Activated T-cell treated with anti-CD3 and anti-CD28 coated beads for 1 hour (primary cell): Measurements from ENCODE around the gene PADI2.

ENCODE experiments used
- DNase-seq: peaks from one replicate; pipeline ENCODE4 v3.0.0-alpha.2; 2020; ENCODE audit warnings: low read depth

PADI2 gene

DNA sequence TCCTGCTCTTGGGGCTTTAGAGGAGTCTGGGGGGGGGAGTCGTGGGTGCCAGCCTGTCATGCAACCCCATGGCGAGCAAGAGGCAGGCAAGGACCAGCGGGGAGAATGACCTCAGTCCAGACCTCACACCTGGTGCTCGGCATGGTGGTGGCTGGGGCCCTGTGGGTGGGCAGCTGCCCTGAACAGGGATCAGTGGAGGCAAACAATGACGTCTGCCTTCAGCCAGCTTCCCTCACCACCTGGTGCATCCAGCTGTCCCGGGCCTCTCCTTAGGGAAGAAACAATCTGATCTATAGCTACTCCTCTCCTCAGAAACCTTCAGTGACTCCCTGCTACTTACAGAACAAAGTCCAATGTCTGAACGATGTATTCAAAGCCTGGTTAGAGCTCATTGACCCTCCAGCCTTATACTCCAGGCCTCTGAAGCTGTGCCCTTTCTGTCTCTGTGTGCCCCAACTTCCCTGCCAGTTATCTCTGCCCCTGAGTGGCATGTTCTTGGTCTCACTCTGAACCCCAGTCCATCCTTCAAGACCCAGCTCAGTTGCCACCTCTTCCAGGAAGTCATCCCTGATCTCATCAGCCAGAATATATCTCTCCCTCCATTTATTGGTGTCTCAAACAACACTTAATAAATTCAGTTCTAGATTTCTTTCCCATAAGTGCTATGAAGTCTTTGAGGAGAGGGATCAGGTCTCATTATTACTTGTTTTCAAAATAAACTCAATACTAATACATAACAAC is 6.6 kb downstream of the PADI2 start:
- no peak for DNase-seq

DNA sequence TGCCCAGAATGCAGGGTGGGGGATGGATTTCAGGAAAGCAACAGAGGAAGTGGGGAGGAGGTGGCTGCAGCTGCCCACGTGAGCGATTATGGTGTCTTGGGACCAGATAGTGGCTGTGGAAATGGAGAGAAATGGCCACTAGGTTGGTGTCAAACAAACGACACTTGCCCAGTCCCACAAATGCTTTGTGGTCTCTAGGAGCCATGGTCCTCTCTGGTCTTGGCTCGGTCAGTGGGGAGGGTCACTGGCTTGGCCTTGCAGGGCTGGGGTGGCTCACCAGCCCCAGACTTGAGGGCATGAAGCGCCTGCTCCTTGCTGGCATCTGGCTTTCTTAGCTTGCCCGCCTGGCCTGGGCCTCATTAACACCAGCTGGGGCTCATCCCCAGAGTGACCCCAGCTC is 7.2 kb downstream of the PADI2 start:
- no peak for DNase-seq

DNA sequence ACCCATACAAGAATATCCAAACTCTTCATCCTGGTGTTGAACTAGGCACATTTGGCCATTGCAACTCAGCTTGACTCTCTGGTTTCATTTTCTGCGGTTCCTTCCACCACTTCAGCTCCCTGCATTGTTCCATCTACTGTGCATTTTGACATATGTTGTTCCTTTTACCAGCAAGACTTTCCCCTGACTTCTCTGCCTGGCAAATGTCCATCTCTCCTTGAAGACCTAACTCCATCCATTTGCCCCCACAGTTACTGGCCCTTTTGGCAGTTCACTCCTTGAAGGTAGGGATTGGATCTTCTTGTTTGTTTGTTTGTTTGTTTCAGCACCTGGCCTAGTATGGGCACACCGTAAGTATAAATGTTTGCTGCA is 8.7 kb downstream of the PADI2 start:
- no peak for DNase-seq

DNA sequence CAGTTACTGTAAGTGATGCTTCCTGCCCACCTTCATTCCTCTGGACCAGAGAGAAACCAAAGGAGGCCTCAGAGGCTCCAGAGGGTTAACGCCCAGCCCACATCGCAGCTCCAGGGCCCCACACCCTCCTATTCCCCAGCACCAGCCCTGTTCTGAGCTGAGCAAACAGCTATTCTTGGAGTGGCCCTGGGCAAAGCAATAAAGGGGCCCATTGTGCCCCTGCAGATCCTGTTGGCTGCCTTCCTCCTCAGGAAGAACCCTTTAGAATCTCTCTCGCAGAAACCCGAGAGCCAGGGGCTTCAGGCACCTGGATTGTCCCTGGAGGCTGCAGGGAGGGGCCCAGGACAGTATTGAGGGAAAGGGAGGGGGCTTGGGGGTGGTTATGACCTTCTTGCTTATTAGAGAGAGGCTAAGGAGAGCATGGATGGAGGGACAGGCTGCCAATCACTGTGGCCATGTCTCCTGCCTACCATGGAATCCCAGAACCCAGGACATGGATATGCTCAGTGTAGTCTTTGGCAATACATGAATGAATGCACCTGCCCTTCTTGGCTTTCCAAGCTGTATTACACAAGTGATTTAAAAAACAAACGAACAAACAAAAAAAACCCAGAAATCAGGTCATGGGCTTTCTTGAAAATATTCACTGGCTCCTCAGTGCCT is 9.2 kb downstream of the PADI2 start:
- DNase-seq: no peak

DNA sequence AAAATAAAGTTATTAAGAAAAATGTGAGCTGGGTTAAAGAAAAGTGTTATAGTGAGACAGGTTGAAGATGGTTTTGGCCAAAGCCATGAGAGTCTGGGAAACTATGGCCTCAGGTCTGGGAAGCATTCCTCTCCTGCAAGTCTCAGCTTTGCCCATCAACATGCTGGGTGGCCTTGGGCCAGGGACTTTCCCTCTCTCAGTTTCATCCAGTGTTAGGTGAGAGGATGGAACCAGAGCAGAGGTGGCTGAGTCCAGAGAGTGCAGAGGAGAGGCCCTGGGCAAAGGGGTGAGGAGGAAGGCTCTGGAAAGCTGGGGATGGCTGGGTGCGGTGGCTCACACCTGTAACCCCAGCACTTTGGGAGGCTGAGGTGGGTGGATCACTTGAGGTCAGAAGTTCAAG is 10.5 kb downstream of the PADI2 start:
- no peak for DNase-seq

DNA sequence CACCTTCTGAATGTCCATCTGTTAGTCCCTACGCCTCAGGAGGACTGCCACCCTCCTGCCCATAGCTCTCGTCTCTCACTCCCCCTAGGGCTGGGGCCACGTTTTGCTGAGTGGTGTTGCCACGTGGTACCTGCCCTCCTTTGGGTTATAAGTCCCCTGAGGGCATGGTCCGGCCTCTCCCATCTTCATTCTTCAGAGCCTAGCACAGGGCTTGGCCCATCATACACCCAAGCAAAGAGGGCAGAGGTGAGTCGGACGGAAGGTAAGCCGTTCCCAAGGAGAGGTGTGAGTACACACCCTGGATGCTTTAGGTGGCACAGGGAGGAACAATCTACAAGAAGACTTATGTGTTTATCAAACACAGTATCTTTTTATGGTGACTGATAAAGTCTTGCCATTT is 10.9 kb downstream of the PADI2 start:
- DNase-seq: no peak

DNA sequence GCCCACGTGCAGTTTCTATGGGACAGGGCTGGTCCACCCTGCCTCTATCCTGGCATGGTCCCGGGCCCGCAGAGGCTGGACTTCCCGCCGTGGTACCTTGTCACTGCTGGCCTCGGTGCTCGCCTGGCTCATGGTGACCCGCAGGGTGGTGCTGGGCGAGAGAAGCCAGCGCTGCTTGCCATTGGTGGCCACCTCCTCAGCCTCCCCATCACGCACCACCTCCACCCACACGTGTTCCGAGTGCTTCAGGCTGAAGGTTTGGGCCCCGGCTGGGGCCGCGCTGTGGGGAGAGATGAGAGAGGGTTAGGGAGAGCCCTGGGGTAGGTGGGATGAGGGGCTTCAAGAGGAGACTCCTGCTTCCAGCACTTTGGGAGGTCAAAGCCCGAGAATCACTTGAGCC is 14.5 kb downstream of the PADI2 start:
- DNase-seq: no peak

DNA sequence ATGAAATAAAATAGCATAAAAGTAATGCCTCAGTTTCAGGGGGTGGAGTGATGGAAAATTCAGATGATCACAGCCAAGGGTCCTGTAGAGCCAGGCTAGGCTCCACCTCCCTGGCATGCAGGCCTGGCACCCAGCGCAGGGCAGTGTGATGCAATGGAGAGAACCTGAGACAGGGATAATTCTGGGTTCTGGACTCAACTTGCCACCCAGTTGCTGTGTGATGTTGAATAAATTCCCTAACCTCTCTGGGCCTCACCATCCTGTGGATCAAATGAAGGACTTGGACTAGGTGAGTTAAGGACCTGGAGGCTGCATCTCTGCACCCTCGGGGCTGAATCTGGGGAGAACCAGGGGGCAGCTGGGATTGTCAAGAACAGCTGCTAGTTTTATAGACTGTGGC is 17.0 kb downstream of the PADI2 start:
- DNase-seq: no peak

DNA sequence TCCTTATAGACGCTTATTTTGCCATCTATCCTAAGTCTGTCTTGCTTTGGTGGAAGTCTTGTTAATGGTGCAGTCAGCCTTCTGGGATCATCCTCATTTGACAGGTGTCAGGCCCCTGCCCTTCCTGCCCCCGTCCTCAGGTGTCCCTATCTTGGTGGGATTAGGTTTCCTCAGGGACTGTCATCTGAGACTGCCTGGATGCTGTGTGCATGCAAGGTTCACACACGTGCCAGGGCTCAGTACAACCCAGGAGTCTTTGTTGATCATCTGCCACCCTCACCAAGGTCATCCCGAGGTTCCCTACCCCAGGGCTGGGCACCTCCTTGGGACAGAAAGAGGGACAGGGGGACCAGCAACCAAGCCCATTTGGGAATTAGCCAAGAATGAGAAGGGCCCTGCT is 18.0 kb downstream of the PADI2 start:
- no peak for DNase-seq

DNA sequence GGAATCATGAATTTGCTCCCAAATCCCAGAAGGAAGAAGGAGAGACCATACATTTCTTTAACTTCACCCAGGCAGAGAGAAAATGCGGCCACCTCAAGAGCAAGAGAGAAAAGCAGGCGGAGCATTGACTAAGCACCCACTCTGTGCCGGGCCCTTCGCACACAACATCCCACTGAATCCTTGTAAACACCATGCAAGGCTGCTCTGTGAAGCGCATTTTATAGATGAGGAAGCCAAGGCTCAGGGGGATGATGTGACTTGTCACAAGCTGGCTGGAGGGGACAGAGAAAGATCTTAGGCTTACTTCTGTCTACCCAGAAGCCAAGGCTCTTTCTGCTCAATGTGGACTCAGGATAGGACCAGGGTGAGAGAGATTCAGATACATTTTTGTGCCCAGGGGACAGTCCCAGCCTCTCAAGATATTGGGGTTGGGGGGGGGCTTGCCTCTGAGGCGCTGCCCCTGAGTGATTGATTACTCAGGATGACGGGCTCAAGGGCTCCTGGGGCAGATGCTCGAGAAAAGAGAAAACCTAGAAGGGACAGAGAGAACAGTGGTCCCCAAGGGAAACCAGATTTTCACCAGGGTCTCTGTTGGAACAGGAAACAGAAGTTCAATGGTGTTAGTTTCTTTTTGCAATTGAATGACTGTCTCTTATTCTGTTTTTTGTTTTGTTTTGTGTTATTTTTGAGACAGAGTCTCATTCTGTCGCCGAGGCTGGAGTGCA is 19.5 kb downstream of the PADI2 start:
- no peak for DNase-seq

DNA sequence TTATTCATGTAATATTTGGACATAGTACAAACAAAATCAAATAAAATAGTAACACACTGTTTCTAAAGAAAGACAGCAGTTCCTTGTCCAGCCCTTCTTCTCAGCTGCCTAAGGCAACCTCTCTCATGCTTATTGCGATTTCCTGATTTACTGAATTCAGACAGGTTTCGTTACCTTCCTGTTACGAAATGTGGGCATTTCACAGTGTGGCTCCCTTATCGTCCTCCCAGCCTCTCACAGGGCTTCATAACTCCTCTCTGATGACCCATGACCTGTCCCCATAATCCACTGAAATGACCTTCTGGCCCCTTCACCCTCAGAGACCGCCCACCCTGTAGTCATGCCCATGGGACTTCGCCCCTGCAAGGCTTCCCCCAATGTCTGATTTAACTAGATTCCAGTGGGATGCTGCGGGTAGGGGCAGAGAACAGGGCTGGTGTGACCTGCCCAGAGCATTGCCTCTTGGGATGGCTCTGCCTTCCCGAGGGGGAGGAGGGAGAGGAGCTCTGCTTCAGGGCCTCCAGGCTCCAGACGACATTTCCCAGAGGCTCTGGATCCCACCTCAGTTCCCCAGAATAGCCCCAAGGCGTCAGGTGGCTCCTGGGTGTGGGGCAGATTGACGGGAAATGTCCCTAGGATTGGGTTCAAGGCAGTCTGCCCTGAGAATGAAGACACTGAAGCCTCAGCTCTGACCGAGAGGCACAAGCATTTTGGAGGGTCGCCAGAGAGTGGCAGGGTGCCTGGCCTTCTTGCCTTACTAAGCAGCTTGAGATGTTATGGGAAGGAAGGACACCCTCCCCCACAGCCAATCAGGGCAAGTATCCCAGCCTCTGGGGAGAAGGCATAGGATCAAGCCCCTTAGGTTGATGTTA is 20.6 kb downstream of the PADI2 start:
- DNase-seq: no peak

DNA sequence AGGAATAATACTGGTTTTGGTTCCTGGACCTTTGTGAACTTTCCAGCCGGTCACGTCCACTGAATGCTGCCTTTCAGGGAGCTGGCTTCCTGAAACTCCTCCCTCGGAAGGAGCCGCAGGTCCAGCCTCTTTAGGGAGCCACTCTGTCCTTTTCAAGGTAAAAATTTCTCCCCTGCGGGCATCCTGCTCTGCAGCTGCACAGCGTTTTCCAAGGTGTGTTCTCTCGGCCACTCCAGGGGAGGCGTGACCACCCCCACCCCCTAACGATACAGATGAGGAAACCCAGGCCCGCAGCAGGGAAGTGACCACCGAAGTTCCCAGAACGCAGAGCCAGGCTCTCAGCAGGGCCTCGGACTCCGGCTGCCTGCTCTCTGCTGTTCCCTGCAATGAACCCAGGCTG is 21.5 kb downstream of the PADI2 start:
- no peak for DNase-seq

DNA sequence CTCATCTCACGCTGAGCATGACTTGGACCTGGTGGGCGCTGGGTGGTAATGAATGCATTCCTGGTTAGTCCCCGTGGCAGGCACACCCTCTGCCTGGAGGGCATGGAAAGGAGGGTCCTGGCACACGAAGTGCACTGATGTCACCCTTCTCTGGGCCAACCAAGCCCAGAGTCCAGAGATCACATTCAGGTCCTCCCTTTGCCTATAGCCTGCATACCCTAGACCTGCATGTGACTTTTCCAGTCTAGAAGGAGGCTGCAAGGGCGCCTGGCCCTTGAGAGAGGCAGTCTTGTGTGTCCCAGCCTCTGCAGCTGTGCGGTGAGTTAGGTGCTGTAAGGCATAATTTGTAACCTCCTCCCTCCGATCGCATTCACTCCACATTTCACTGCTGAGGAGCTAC is 22.1 kb downstream of the PADI2 start:
- no peak for DNase-seq

DNA sequence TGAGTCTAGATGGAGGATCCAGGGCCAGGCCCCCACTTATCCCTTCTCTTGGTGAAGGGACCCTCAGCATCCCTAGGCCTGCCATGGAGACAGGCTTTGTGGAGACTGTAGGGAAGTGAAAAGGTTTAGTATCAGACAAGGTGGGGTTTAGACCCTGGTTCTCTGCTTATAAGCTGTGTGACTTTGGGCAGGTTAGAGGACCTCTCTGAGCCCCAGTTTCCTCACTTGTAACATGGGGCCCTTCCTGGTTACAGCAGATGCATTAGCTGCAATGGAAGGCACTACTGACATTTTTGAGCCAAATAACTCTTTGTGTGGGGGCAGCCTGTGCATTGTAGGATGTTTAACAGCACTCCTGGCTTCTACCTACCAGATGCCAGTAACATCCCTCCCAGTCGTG is 22.7 kb downstream of the PADI2 start:
- no peak for DNase-seq

DNA sequence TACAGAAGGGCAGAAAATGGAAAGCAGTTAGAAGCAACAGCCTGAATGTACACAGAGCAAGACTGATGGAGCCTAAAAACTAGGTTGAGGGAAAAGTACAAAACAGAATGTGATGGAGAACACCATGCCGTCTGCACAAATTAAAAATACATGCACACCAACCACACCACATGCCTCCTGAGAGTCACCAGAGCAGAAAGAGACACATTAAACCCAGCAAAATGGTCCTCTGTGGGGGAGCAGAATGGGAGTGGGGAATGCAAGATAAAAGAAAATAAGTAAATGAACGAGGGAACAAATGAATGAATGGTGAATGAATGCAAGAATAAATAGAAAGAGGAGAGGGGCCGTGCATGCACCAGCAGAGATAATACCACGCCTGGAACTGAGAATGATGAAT is 24.1 kb downstream of the PADI2 start:
- DNase-seq: no peak

DNA sequence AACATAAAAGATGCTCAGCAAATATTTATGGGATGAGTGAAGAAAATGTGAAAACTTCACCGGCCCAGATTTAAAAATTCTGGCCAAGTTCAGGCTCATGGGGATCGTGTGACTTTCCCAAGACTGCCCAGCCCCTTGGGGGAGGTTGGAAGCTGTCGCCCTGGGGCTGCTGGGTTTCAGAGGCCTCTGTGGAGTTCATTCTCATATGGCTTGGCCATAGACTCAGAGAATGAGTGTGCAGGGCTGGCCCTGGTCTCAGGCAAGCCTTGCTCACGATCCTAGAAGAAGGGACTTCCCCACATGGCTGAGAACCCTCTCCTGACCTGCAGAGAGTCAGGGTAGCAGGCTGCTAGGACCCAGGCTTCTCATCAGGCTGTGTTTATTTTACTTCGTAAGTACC is 24.6 kb downstream of the PADI2 start:
- no peak for DNase-seq

DNA sequence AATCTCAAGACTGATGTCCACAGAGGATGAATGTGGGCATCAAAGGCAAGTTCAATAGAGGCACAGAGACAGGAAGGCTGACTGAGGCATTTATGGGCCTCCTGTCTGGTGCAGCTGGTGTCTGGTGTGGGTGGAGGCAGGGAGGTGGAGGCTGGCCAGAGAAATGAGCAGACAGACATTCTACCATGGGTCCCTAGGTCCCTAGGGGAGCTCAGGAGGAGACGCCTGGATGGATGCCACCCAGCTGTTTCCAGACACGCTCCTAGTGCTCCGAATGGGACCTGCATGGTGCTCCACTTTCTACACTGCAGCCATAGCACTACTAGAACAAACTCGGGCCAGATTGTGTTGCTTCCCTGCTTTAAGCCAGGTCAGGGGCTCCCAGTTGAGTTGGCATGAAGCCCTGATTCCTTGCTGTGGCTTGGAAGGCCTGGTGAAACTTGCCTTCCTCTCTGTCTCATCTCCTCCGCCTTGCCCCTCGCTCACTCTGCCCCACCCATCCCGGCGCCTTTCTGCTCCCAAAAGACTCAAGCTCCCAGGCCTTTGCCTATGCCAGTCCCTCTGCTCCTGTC is 25.3 kb downstream of the PADI2 start:
- no peak for DNase-seq

DNA sequence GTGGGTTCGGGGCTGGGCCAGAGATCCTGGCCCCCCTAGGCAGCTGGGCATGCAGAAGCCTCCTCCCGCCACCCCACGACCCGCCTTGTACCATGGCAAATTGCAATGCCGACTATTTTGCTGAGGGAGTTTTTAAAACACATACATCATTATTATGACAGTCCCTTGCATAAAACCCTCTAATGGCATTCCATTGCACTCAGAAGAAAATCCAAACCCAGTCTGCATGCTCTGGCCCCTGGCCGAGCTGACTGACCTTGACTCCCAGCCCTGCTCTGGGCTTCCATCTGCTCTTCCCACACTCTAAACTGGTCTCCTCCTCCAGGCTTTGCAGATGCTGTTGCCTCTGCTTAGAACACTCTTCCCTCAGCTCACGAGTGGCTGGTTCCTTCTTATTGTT is 28.0 kb downstream of the PADI2 start:
- no peak for DNase-seq

DNA sequence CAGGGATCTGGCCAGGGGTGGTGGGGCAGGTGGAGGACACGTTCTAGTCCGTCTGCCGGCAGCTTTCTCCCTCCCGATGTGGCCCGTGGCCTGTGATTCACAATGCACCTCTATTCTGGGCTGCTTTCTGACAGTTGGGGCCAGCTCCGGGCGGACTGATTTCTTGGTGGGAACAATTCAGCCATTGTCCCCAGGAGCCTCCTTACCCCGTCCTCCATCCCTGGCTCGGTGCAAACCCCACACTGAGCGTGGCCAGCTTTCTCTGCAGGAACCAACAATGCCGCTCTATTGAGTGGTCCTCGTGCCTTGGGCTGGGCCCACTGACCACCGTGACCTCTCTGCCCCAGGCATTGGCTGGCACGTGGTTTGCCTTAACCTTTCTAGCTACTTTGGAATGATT is 29.7 kb downstream of the PADI2 start:
- no peak for DNase-seq

DNA sequence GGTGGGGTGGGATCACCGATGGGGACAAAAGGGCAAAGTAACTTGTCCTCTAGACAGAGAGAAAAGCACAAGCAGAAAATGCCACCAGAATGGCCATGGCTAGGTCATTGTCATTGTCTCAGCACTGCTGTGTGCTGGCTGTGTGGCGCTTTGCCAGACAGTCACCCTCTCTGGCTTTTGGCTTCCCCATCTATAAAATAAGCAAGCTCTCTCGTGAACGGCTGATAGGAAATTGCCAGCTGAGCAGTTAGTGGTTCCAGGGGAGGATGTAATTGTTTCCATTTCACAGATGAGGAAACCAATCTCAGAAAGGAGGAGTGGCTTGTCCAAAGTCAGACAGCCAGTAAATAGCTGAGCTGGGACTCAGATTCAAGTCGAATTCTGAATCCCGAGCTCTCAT is 32.5 kb downstream of the PADI2 start:
- no peak for DNase-seq

DNA sequence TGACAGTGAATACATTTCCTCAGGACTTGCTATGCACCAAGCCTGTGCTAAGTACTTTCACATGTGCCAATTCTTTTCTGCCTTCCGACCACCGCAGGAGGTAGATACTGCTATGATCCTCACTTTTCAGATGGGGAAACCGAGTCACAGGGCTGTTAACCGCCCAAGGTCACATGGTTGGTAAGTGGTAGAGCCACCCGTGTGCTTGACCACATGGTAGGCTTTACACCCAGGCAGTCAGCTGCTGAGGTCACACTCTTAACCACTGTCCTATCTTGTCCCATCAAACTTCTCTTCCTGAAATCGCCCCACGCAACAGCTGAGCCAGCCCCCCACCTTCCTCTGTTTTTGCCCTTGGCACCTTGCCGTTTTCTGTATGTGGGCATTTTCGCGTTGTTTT is 34.5 kb downstream of the PADI2 start:
- DNase-seq: no peak

DNA sequence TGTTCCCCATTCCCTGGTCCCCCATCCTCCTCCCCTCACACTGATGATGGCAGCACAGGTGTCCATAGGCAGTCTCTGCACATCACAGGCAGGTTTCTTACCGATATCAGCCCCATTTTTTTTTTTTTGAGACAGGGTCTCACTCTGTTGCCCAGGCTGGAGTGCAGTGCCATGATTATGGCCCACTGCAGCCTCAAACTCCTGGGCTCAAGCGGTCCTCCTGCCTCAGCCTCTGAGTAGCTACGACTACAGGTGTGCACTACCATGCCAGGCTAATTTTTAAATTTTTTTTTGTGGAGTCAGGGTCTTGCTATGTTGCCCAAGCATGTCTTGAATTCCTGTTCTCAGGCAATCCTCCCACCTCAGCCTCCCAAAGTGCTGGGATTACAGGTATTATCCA is 36.5 kb downstream of the PADI2 start:
- DNase-seq: no peak
